Fibroblast of skin of abdomen (primary cell): Measurements from ENCODE around the gene IL19.

Source experiments
- DNase-seq: peaks from one replicate; pipeline ENCODE4 v3.0.0-alpha.2; 2013

Gene IL19

GRCh38 chr1:206866062-206866461 lies 95.5 kb downstream of the IL19 start:
- peak; percentile 60 for DNase-seq

- DNase-seq: no peak
These were observed 96.7 kb downstream of the IL19 start for GRCh38 chr1:206867239-206867638.

GRCh38 chr1:206867716-206868115 lies 97.1 kb downstream of the IL19 start:
- DNase-seq: no peak

- DNase-seq: no peak
These were observed 97.7 kb downstream of the IL19 start for GRCh38 chr1:206868264-206868663.

- DNase-seq: no peak
These were observed 101.6 kb downstream of the IL19 start for GRCh38 chr1:206872139-206872538.

GRCh38 chr1:206873603-206874188 lies 103.1 kb downstream of the IL19 start:
- no peak for DNase-seq

GRCh38 chr1:206875752-206876377 lies 105.3 kb downstream of the IL19 start:
- DNase-seq: no peak

- no peak for DNase-seq
These were observed 107.9 kb downstream of the IL19 start for GRCh38 chr1:206878456-206878855.

- DNase-seq: no peak
These were observed 109.7 kb downstream of the IL19 start for GRCh38 chr1:206880314-206880713.

GRCh38 chr1:206882555-206882954 lies 112.0 kb downstream of the IL19 start:
- no peak for DNase-seq

GRCh38 chr1:206883160-206883559 lies 112.6 kb downstream of the IL19 start:
- DNase-seq: no peak

- DNase-seq: no peak
These were observed 113.3 kb downstream of the IL19 start for GRCh38 chr1:206883876-206884275.

GRCh38 chr1:206885341-206886060 lies 114.9 kb downstream of the IL19 start:
- DNase-seq: no peak

GRCh38 chr1:206886831-206887230 lies 116.3 kb downstream of the IL19 start:
- no peak for DNase-seq

GRCh38 chr1:206887701-206888100 lies 117.1 kb downstream of the IL19 start:
- no peak for DNase-seq

- peak; percentile 41 for DNase-seq
These were observed 119.8 kb downstream of the IL19 start for GRCh38 chr1:206890125-206891060.

- DNase-seq: no peak
These were observed 120.8 kb downstream of the IL19 start for GRCh38 chr1:206891412-206891811.
